ENCODE measurements around the gene RTL10.

The RTL10 gene

GRCh38 chr22:19865141-19865829, 10.6 kb upstream of the RTL10 start:
- H3K27ac Mint-ChIP-seq = no peak overlapping the region
- no peak for DNase-seq
- H3K4me1 Mint-ChIP-seq (ENCODE audit: low read depth) = peaks cover 6% of the 10 kb centered on the region
- H3K4me3 Mint-ChIP-seq = no peak overlapping the region
- H3K36me3 Mint-ChIP-seq (ENCODE audit: low read depth) = peaks cover 5% of the 10 kb centered on the region
- H3K9me3 Mint-ChIP-seq = no peaks in the 10 kb centered on the region
- no peaks in the 10 kb centered on the region for H3K27me3 Mint-ChIP-seq

DNA sequence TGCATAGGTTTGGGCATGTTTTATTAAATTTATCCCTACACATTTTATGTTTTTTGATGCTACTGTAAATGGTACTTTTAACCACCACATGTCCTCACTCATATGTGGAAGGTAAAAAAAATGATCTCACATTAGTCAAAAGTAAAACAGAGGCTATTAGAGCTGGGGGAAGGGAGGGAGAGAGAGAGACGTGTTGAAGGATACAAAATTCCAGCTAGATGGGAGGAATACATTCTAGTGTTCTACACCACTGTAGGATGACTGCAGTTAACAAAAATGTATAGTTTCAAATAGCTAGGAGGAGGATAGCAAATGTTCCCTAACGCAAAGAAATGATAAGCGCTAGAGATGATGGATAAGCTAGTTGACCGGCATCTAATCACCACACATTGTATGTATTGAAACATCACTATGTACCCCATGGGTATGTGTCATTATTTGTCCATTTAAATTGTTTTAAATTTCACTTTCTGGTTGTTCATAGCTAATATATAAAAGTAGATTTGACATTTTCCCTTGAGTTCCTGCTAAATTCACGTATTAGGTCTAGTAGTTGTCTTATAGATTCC, 9.9 kb upstream of the RTL10 start:
- H3K4me3 Mint-ChIP-seq = no peak overlapping the region
- peaks cover 5% of the 10 kb centered on the region for H3K36me3 Mint-ChIP-seq (ENCODE audit: low read depth)
- H3K27ac Mint-ChIP-seq = no peak overlapping the region
- H3K4me1 Mint-ChIP-seq (ENCODE audit: low read depth) = peaks cover 7% of the 10 kb centered on the region
- DNase-seq = no peak
- H3K27me3 Mint-ChIP-seq = no peaks in the 10 kb centered on the region
- no peaks in the 10 kb centered on the region for H3K9me3 Mint-ChIP-seq

DNA sequence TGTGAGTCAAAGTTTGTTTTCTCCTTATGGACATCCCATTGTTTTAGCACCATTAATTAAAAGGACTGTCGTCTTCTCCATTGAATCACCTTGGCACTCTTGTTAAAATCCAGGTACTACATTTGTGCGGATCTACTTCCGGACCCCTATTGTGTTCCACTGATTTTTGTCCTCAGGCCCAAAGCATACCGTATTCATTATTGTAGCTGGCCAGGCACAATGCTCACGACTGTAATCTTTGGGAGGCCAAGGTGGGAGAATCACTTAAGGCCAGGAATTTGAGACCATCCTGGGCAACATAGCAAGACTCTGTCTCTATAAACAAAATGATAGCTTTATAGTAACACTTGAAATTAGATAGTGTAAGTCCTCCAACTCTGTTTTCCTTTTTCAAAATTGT, 8.9 kb upstream of the RTL10 start:
- Mint-ChIP-seq H3K9me3 (no peaks in the 10 kb centered on the region), H3K27ac (no peak overlapping the region), H3K36me3 (ENCODE audit: low read depth) (peaks cover 5% of the 10 kb centered on the region), H3K4me3 (no peak overlapping the region), H3K4me1 (ENCODE audit: low read depth) (peaks cover 13% of the 10 kb centered on the region), H3K27me3 (no peaks in the 10 kb centered on the region)
- DNase-seq = no peak

DNA sequence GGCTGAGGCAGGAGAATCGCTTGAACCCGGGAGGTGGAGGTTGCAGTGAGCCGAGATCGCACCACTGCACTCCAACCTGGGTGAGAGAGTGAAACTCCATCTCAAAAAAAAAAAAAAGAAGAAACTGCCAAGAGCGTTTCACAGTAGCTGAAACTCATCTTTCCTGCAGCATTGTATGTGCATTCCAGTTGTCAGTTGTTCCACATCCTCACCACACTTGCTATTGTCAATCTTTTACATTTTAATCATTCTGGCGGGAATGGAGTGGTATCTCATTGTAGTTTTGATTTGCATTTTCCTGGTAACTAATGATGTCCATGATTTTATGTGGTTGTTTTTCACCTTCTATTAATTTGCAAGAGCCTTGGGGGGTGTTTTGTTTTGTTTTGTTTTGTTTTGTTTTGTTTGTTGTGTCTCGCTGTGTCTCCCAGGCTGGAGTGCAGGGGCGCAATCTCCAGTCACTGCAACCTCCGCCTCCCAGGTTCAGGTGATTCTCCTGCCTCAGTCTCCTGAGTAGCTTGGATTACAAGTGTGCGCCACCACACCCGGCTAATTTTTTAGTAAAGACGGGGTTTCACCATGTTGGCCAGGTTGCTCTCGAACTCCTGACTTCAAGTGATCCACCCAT, 8.1 kb upstream of the RTL10 start:
- Mint-ChIP-seq H3K36me3 (ENCODE audit: low read depth) (peaks cover 7% of the 10 kb centered on the region), H3K27me3 (no peaks in the 10 kb centered on the region), H3K9me3 (no peaks in the 10 kb centered on the region), H3K4me1 (ENCODE audit: low read depth) (peaks cover 19% of the 10 kb centered on the region), H3K4me3 (no peak overlapping the region), H3K27ac (no peak overlapping the region)
- no peak for DNase-seq

GRCh38 chr22:19859861-19860510, 5.3 kb upstream of the RTL10 start:
- no peak overlapping the region for H3K4me3 Mint-ChIP-seq
- DNase-seq = no peak
- peaks cover 33% of the 10 kb centered on the region for H3K4me1 Mint-ChIP-seq (ENCODE audit: low read depth)
- H3K9me3 Mint-ChIP-seq = no peaks in the 10 kb centered on the region
- H3K27me3 Mint-ChIP-seq = no peaks in the 10 kb centered on the region
- H3K36me3 Mint-ChIP-seq (ENCODE audit: low read depth) = peaks cover 30% of the 10 kb centered on the region
- H3K27ac Mint-ChIP-seq = no peak overlapping the region

DNA sequence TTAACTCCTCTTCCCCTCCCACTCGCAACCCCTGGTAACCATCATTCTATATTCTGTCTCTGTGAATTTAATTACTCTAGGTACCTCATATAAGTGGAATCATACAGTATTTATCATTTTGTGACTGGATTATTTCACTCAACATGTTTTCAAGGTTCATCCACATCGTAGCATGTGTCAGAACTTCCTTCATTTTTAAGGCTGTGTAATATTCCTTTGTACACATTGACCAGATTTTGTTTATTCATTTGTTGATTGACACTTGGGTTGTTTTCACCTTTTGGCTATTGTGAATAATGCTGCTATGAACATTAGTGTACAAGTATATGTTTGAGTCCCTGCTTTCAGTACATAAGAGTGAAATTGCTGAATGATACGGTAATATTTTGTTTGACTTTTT, 2.7 kb upstream of the RTL10 start:
- Mint-ChIP-seq H3K27me3 (no peaks in the 10 kb centered on the region), H3K4me1 (ENCODE audit: low read depth) (peaks cover 50% of the 10 kb centered on the region), H3K9me3 (no peaks in the 10 kb centered on the region), H3K36me3 (ENCODE audit: low read depth) (peaks cover 53% of the 10 kb centered on the region), H3K4me3 (no peak overlapping the region), H3K27ac (peak overlapping the region; percentile 98)
- DNase-seq = no peak

DNA sequence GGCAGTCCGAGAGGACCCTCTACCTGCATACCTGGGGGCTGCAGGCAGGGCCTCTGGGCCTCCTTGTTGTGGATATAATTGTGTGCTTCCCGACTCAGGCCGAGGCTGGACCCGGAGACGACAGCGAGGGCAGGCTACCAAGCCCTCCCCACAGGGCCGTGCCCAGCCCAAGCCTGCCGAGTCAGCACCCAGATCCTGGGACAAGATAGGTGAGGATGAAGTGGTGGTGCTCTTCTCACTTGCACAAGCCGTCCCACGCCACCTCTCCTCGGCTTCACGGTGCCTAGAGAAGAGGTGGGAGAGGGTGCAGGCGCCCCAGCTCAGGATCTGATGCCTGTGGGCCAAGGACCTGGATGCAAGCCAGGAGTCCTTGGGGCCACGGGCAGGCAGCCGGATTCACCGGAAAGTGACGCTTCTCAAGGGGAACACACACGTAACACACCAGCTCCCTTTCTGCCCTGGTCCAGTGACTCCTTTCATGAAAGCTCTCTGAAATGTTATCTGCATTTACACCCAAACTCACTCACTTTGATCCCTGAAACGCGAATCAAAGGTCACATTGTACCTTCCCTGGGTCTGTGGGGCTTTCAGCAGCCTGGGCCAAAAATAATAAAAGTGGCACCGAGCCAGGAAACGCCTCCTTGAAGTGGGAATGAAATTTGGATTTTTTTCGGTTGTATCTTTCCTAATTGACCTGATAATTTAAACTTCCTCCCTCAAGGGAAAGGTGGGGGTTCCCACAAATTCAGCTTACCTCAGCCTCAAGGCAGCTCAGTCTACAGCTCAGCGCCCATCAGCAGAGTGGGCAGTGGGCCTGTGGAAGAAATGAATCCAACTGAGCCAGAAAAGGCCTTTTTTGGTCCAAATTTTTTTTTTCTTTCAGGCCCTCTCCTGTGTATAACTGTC, 1.1 kb upstream of the RTL10 start:
- peak; percentile 84 for DNase-seq
- H3K4me3 Mint-ChIP-seq = peak overlapping the region; percentile 97
- peaks cover 61% of the 10 kb centered on the region for H3K4me1 Mint-ChIP-seq (ENCODE audit: low read depth)
- H3K27me3 Mint-ChIP-seq = no peaks in the 10 kb centered on the region
- H3K36me3 Mint-ChIP-seq (ENCODE audit: low read depth) = peaks cover 64% of the 10 kb centered on the region
- peak overlapping the region; percentile 98 for H3K27ac Mint-ChIP-seq
- H3K9me3 Mint-ChIP-seq = no peaks in the 10 kb centered on the region

- DNase-seq = peak; percentile 60
- peaks cover 68% of the 10 kb centered on the region for H3K4me1 Mint-ChIP-seq (ENCODE audit: low read depth)
These were observed 546 bp downstream of the RTL10 start for GRCh38 chr22:19853879-19854777.

GRCh38 chr22:19853058-19853878, 1.4 kb downstream of the RTL10 start:
- peak; percentile 29 for DNase-seq
- H3K27me3 Mint-ChIP-seq = no peaks in the 10 kb centered on the region
- peak overlapping the region; percentile 98 for H3K27ac Mint-ChIP-seq
- no peaks in the 10 kb centered on the region for H3K9me3 Mint-ChIP-seq
- peaks cover 71% of the 10 kb centered on the region for H3K4me1 Mint-ChIP-seq (ENCODE audit: low read depth)
- H3K4me3 Mint-ChIP-seq = peak overlapping the region; percentile 97
- peaks cover 85% of the 10 kb centered on the region for H3K36me3 Mint-ChIP-seq (ENCODE audit: low read depth)

More at GRCh38 chr22:19853879-19854777, 546 bp downstream of the RTL10 start:
- H3K27ac Mint-ChIP-seq = peak overlapping the region; percentile 98
- H3K36me3 Mint-ChIP-seq (ENCODE audit: low read depth) = peaks cover 78% of the 10 kb centered on the region
- H3K27me3 Mint-ChIP-seq = no peaks in the 10 kb centered on the region
- no peaks in the 10 kb centered on the region for H3K9me3 Mint-ChIP-seq
- peak overlapping the region; percentile 97 for H3K4me3 Mint-ChIP-seq

- Mint-ChIP-seq H3K4me3 (peak overlapping the region; percentile 97), H3K27me3 (no peaks in the 10 kb centered on the region), H3K27ac (peak overlapping the region; percentile 98), H3K36me3 (ENCODE audit: low read depth) (peaks cover 89% of the 10 kb centered on the region), H3K9me3 (no peaks in the 10 kb centered on the region), H3K4me1 (ENCODE audit: low read depth) (peaks cover 66% of the 10 kb centered on the region)
- no peak for DNase-seq
These were observed 2.4 kb downstream of the RTL10 start for GRCh38 chr22:19852177-19852781.

- H3K27me3 Mint-ChIP-seq = no peaks in the 10 kb centered on the region
- H3K36me3 Mint-ChIP-seq (ENCODE audit: low read depth) = peaks cover 84% of the 10 kb centered on the region
- peaks cover 58% of the 10 kb centered on the region for H3K4me1 Mint-ChIP-seq (ENCODE audit: low read depth)
- H3K27ac Mint-ChIP-seq = peak overlapping the region; percentile 69
- no peak for DNase-seq
- no peaks in the 10 kb centered on the region for H3K9me3 Mint-ChIP-seq
- H3K4me3 Mint-ChIP-seq = peak overlapping the region; percentile 97
These were observed 3.1 kb downstream of the RTL10 start for GRCh38 chr22:19851291-19852176.

- DNase-seq = no peak
- peak overlapping the region; percentile 69 for H3K27ac Mint-ChIP-seq
- no peak overlapping the region for H3K4me3 Mint-ChIP-seq
- no peaks in the 10 kb centered on the region for H3K9me3 Mint-ChIP-seq
- H3K4me1 Mint-ChIP-seq (ENCODE audit: low read depth) = peaks cover 53% of the 10 kb centered on the region
- no peaks in the 10 kb centered on the region for H3K27me3 Mint-ChIP-seq
- peaks cover 85% of the 10 kb centered on the region for H3K36me3 Mint-ChIP-seq (ENCODE audit: low read depth)
These were observed 3.9 kb downstream of the RTL10 start for GRCh38 chr22:19850763-19851109.

All from activated T-cell treated with anti-CD3 and anti-CD28 coated beads, Interleukin-2, amount 50 U/mL, for 24 hours (primary cell).